Endothelial cell of umbilical vein (primary cell): ENCODE data around the gene C1orf167. TPM values are rescaled to one million over a fixed set of nuclear protein-coding genes. Genes with fewer than 3 reads are reported as not detected.

Experiments used
- BruUV-seq: library from RNA; stranded (reverse); fragments of 400-500 nt; replicated peaks from 2 replicates; lab custom pipeline; 2021; lab: Mats Ljungman, UMichigan
- CTCF ChIA-PET: fragments of 300-600, 350-600 bp; sonication (Branson Sonifier 250); formaldehyde crosslinking; loops from one replicate; lab custom pipeline; 2021; ENCODE audit warnings: antibody characterized with exemption, inconsistent platforms; lab: Charles Lee
- POLR2A ChIA-PET: fragments of 300-600, 350-600 bp; sonication (Branson Sonifier 250); formaldehyde crosslinking; loops from one replicate; lab custom pipeline; 2021; ENCODE audit warnings: antibody characterized with exemption, inconsistent platforms; lab: Charles Lee
- DNase-seq: peaks from one replicate; pipeline ENCODE4 v3.0.0-alpha.2; 2011; ENCODE audit warnings: low read depth, low spot score
- FAIRE-seq: peaks from 2 replicates; lab custom pipeline; 2011; peaks lifted over from hg19 to GRCh38; lab: Jason Lieb, UNC
- H2AFZ ChIP-seq: 2 replicates; pipeline ENCODE4 v1.6.0; 2012; ENCODE audit warnings: low read depth, low read length, control low read depth, inconsistent platforms
- H3K27ac ChIP-seq: 2 replicates; pipeline ENCODE4 v1.5.1; 2011; ENCODE audit warnings: low read depth, mild to moderate bottlenecking, control low read depth, low read length, moderate library complexity; ENCODE audit not compliant: insufficient read depth
- H3K27me3 ChIP-seq, 2 experiments: 2 replicates each; pipeline versions ENCODE4 v1.6.0 to v1.6.1; 2011; ENCODE audit warnings: low read length in 2 of 2, mixed read lengths in 1 of 2; ENCODE audit not compliant: control insufficient read depth in 2 of 2, insufficient read depth in 2 of 2
- H3K36me3 ChIP-seq, 2 experiments: 2 replicates in 1 of 2; 3 replicates in 1 of 2; pipeline ENCODE4 v1.5.1; 2011; ENCODE audit warnings: low read length in 2 of 2, mild to moderate bottlenecking in 1 of 2, moderate library complexity in 1 of 2; ENCODE audit not compliant: control insufficient read depth in 2 of 2, insufficient read depth in 2 of 2; ENCODE audit errors: extremely low read depth in 1 of 2
- H3K4me1 ChIP-seq: 3 replicates; pipeline ENCODE4 v1.5.1; 2011; ENCODE audit warnings: mild to moderate bottlenecking, low read length; ENCODE audit not compliant: control insufficient read depth, insufficient read depth; ENCODE audit errors: extremely low read depth
- H3K4me2 ChIP-seq: 2 replicates; pipeline ENCODE4 v1.6.1; 2011; ENCODE audit warnings: low read length, control low read depth, mixed read lengths; ENCODE audit not compliant: insufficient read depth
- H3K4me3 ChIP-seq, 3 experiments: fragments of 200-600 bp in 1 of 3; sonication (generic), shearing (Covaris generic) in 1 of 3; replicated peaks in 1 of 3; 2 replicates each; pipeline ENCODE4 v1.5.1; 2011 to 2016; ENCODE audit warnings: control low read depth in 3 of 3, low read length in 3 of 3, mild to moderate bottlenecking in 2 of 3, inconsistent platforms in 1 of 3, low read depth in 1 of 3, moderate library complexity in 1 of 3; ENCODE audit not compliant: insufficient read depth in 1 of 3
- H3K79me2 ChIP-seq: 2 replicates; pipeline ENCODE4 v1.6.0; 2012; ENCODE audit warnings: low read length, inconsistent platforms; ENCODE audit not compliant: control insufficient read depth, insufficient read depth
- H3K9ac ChIP-seq: replicated peaks from 2 replicates; pipeline ENCODE3; 2011; ENCODE audit warnings: low read length, control low read depth; ENCODE audit not compliant: insufficient read depth; ENCODE audit errors: extremely low read depth
- H3K9me1 ChIP-seq: replicated peaks from 3 replicates; pipeline ENCODE4 v1.6.0; 2011; ENCODE audit warnings: mild to moderate bottlenecking, low read length; ENCODE audit not compliant: control insufficient read depth, insufficient read depth; ENCODE audit errors: extremely low read depth
- H3K9me3 ChIP-seq: replicated peaks from 2 replicates; pipeline ENCODE4 v1.5.1; 2012; ENCODE audit warnings: low read length, inconsistent platforms; ENCODE audit not compliant: control insufficient read depth, insufficient read depth
- H4K20me1 ChIP-seq: replicated peaks from 2 replicates; pipeline ENCODE3; 2011; ENCODE audit warnings: mild to moderate bottlenecking, low read length; ENCODE audit not compliant: control insufficient read depth, insufficient read depth; ENCODE audit errors: extremely low read depth
- EZH2 ChIP-seq: IDR thresholded peaks from 2 replicates; pipeline ENCODE4 v1.6.1; 2012; ENCODE audit warnings: borderline replicate concordance, low read depth, mild to moderate bottlenecking, moderate library complexity, low read length, inconsistent platforms; ENCODE audit not compliant: severe bottlenecking
- FOS ChIP-seq: IDR thresholded peaks from 2 replicates; pipeline ENCODE4 v1.6.1; 2011; ENCODE audit warnings: mild to moderate bottlenecking, low read length, moderate library complexity, borderline replicate concordance; ENCODE audit not compliant: insufficient read depth
- GATA2 ChIP-seq: IDR thresholded peaks from 2 replicates; pipeline ENCODE4 v1.7.0; 2011; ENCODE audit warnings: low read depth, mild to moderate bottlenecking, moderate library complexity, mixed read lengths, low read length; ENCODE audit not compliant: insufficient read length, insufficient read depth
- JUN ChIP-seq: IDR thresholded peaks from 2 replicates; pipeline ENCODE4 v1.6.1; 2011; ENCODE audit warnings: borderline replicate concordance, low read depth; ENCODE audit not compliant: insufficient read length, insufficient read depth
- MAX ChIP-seq: IDR thresholded peaks from 2 replicates; pipeline ENCODE4 v1.6.1; 2011; ENCODE audit not compliant: insufficient read depth, insufficient read length
- MYC ChIP-seq: IDR thresholded peaks from one replicate; pipeline ENCODE4 v1.6.1; 2011; ENCODE audit warnings: mild to moderate bottlenecking, low read depth, low read length
- POLR2A ChIP-seq: IDR thresholded peaks from 2 replicates; pipeline ENCODE4 v1.6.1; 2012; ENCODE audit warnings: low read depth, mild to moderate bottlenecking, control low read depth, low read length
- POLR2AphosphoS5 ChIP-seq: IDR thresholded peaks from 2 replicates; pipeline ENCODE4 v1.6.1; 2012; ENCODE audit warnings: low read depth, mild to moderate bottlenecking, control low read depth, low read length, moderate library complexity; ENCODE audit not compliant: insufficient read depth
- dilution Hi-C: fragments of 300-500 bp; cut with MboI; formaldehyde crosslinking; loops from one replicate; pipeline ENCODE4 v1.15.0; 2019; ENCODE audit warnings: low sequenced_read_pairs; ENCODE audit not compliant: extremely low pct_ligation_motif_present
- intact Hi-C: fragments of 100-400 bp; cut with micrococcal nuclease; formaldehyde crosslinking; loops from one replicate; pipeline ENCODE4 v1.10.0; 2022
- polyA plus RNA-seq, 4 experiments: library from polyadenylated mRNA; depleted of rRNA in 3 of 4; stranded (reverse) in 3 of 4; unstranded in 1 of 4; fragments of >200 nt; gene quantifications; 2 replicates each; pipeline versions ENCODE4 v1.2.1 to v1.2.3, GENCODE V29; 2011 to 2012; ENCODE audit warnings: missing spikeins in 1 of 4
- total RNA-seq: library from RNA; stranded (reverse); gene quantifications from 2 replicates; pipeline ENCODE4 v1.2.3, GENCODE V29; 2021
- TF ChIP-seq, protein P1 (sequence below), 2 donors: IDR thresholded peaks; 1 replicate in 1 of 2; 2 replicates in 1 of 2; pipeline ENCODE4 v1.5.1; 2011; ENCODE audit warnings: low read length in 2 of 2, mild to moderate bottlenecking in 2 of 2, moderate library complexity in 2 of 2, control low read depth in 1 of 2, inconsistent platforms in 1 of 2, low read depth in 1 of 2; ENCODE audit not compliant: insufficient read depth in 1 of 2; ENCODE audit errors: extremely low read depth in 1 of 2

The C1orf167 gene
- total and polyA plus RNA-seq, 2 donors (not counting 3 experiments of a cell fraction or from before 2014, with no cell fraction given) = not detected

- H3K27me3 ChIP-seq = no peaks in the 10 kb centered on the region
- DNase-seq = no peak
- H3K4me1 ChIP-seq = peaks cover 21% of the 10 kb centered on the region
- H3K9me3 ChIP-seq = no peaks in the 10 kb centered on the region
- POLR2A ChIA-PET = no interaction called here
- BruUV-seq = no TSS peak
- no peak overlapping the region for H3K27ac ChIP-seq
- intact Hi-C loops (no loop called here), dilution Hi-C loops (no loop called here)
- no peaks in the 10 kb centered on the region for H4K20me1 ChIP-seq
- no peak overlapping the region for H3K4me2 ChIP-seq
- no peaks in the 10 kb centered on the region for H3K36me3 ChIP-seq
- CTCF ChIA-PET = interaction anchor here (0.8 to 2.5 kb wide), 2 partner anchors 10 to 18 kb away, joined by 3 to 18 read pairs; no protein-coding TSS in a partner anchor
- no peak for FAIRE-seq
- H3K4me3 ChIP-seq = no peak overlapping the region
- no peak overlapping the region for H2AFZ ChIP-seq
- H3K9ac ChIP-seq = no peak overlapping the region
- H3K9me1 ChIP-seq = no peaks in the 10 kb centered on the region
- no peak for TF ChIP-seq FOS
- TF ChIP-seq JUN = no peak
- no peak for TF ChIP-seq EZH2
- no peak for TF ChIP-seq MYC
- TF ChIP-seq POLR2A = no peak
- TF ChIP-seq MAX = no peak
- TF ChIP-seq GATA2 = no peak
- TF ChIP-seq POLR2AphosphoS5 = no peak
- TF ChIP-seq, protein P1, sequence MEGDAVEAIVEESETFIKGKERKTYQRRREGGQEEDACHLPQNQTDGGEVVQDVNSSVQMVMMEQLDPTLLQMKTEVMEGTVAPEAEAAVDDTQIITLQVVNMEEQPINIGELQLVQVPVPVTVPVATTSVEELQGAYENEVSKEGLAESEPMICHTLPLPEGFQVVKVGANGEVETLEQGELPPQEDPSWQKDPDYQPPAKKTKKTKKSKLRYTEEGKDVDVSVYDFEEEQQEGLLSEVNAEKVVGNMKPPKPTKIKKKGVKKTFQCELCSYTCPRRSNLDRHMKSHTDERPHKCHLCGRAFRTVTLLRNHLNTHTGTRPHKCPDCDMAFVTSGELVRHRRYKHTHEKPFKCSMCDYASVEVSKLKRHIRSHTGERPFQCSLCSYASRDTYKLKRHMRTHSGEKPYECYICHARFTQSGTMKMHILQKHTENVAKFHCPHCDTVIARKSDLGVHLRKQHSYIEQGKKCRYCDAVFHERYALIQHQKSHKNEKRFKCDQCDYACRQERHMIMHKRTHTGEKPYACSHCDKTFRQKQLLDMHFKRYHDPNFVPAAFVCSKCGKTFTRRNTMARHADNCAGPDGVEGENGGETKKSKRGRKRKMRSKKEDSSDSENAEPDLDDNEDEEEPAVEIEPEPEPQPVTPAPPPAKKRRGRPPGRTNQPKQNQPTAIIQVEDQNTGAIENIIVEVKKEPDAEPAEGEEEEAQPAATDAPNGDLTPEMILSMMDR (IDR thresholded peaks at IDR 0.05; ENCODE audit: extremely low read depth in 1 of 2, insufficient read depth in 1 of 2, low read depth in 1 of 2, low read length in 2 of 2) = no peak
- H3K79me2 ChIP-seq = no peaks in the 10 kb centered on the region
Measured at GRCh38 chr1:11729155-11729497, 32.9 kb upstream of the C1orf167 start.
